ENCODE data around the gene PACRG. TPM values are rescaled to one million over a fixed set of nuclear protein-coding genes. Genes with fewer than 3 reads are reported as not detected.

The PACRG gene
- total RNA-seq, 1 experiment from 2014 or later: 0.26 TPM

- no peaks in the 10 kb centered on the region for H3K36me3 Mint-ChIP-seq (ENCODE audit: insufficient read depth in 1 of 3, low read depth in 3 of 3)
- no peak overlapping the region for H2BK5ac ChIP-seq (ENCODE audit: insufficient read length, low read length)
- H3K27me3 ChIP-seq (ENCODE audit: insufficient read depth, low read length): no peaks in the 10 kb centered on the region; the same call in 1 of the 2 replicates
- no peak overlapping the region for H3K4ac ChIP-seq (ENCODE audit: low read depth, low read length)
- no CpG with 5 or more reads among the region's 5 CpGs for WGBS (ENCODE audit: extremely low coverage, insufficient read length, low lambda C conversion rate)
- no peaks in the 10 kb centered on the region; a peak in 1 of 5 replicates for H3K9me3 Mint-ChIP-seq
- H3T11ph ChIP-seq (ENCODE audit: low read length): no peak overlapping the region
- H3K4me1 Mint-ChIP-seq: peaks cover 36 to 44% of the 10 kb centered on the region in 2 experiments
- H2BK120ac ChIP-seq (ENCODE audit: low read depth, low read length, poor library complexity, severe bottlenecking): no peak overlapping the region
- no peak overlapping the region for H3K4me3 Mint-ChIP-seq
- H4K8ac ChIP-seq (replicated peaks; ENCODE audit: insufficient read length, low read depth, low read length): no peak overlapping the region
- no peak overlapping the region; a peak in 1 of 7 replicates for H3K27ac Mint-ChIP-seq
- peaks cover 23% of the 10 kb centered on the region for H3K27me3 Mint-ChIP-seq (ENCODE audit: low read depth)
- H3K56ac ChIP-seq (ENCODE audit: insufficient read length, low read depth, low read length): no peak overlapping the region
- DNase-seq: no peak
- no peaks in the 10 kb centered on the region for H3K23me2 ChIP-seq (ENCODE audit: insufficient read length, low read depth, low read length, poor library complexity, severe bottlenecking)
- no peak for TF ChIP-seq CTCF (conservative IDR thresholded peaks at IDR 0.05)
- no peak overlapping the region for H3K18ac ChIP-seq (ENCODE audit: insufficient read length, low read depth, low read length)
- no peak overlapping the region for H3K4me2 ChIP-seq (ENCODE audit: insufficient read depth, insufficient read length, low read length)
- H4K20me1 ChIP-seq (ENCODE audit: control insufficient read depth, insufficient read depth, insufficient read length): no peaks in the 10 kb centered on the region
- H2AK5ac ChIP-seq (ENCODE audit: insufficient read length, low read length): no peak overlapping the region
- H3K27ac ChIP-seq (ENCODE audit: insufficient read length, low read depth, low read length): no peak overlapping the region
- no peaks in the 10 kb centered on the region for H3K79me2 ChIP-seq (ENCODE audit: insufficient read depth, low read length)
- H4K91ac ChIP-seq (ENCODE audit: insufficient read length, low read depth, low read length): no peak overlapping the region
- H3K4me1 ChIP-seq (ENCODE audit: insufficient read depth, low read length): no peaks in the 10 kb centered on the region; the same call in 1 of the 2 replicates
- H2AFZ ChIP-seq (ENCODE audit: low read length): no peak overlapping the region
- H3K14ac ChIP-seq (ENCODE audit: insufficient read depth, low read length): no peak overlapping the region
- H2BK12ac ChIP-seq (ENCODE audit: insufficient read length, low read depth, low read length): no peak overlapping the region
- H3K79me1 ChIP-seq (ENCODE audit: insufficient read depth, low read depth, low read length, poor library complexity, severe bottlenecking): no peaks in the 10 kb centered on the region
- H2BK15ac ChIP-seq (ENCODE audit: low read depth, low read length): no peak overlapping the region
- H3K23ac ChIP-seq (ENCODE audit: insufficient read length, low read depth, low read length): no peak overlapping the region
- H3K9me3 ChIP-seq (ENCODE audit: control insufficient read depth, low read depth, low read length): no peaks in the 10 kb centered on the region
- H4K5ac ChIP-seq (ENCODE audit: insufficient read length, low read depth, low read length): no peak overlapping the region
- H2BK20ac ChIP-seq (ENCODE audit: low read depth, low read length, poor library complexity, severe bottlenecking): no peak overlapping the region
- H3K9ac ChIP-seq (ENCODE audit: extremely low read depth, insufficient read length, low read length): no peak overlapping the region
Measured at GRCh38 chr6:163339466-163339865, 611.7 kb downstream of the PACRG start.
